Chondrocyte (in vitro differentiated cells): ENCODE results near the gene MSH3. TPM values are rescaled to one million over a fixed set of nuclear protein-coding genes. Genes with fewer than 3 reads are reported as not detected.

Experiments
- DNase-seq: peaks from one replicate; pipeline ENCODE4 v3.0.0; 2021; ENCODE audit warnings: mixed read lengths, low spot score
- H3K27ac Mint-ChIP-seq: one replicate; pipeline ENCODE4 v1.8.0; 2021; ENCODE audit warnings: mild to moderate bottlenecking, moderate library complexity, mixed read lengths; ENCODE audit not compliant: unreplicated experiment
- H3K27me3 Mint-ChIP-seq: 2 replicates; pipeline ENCODE4 v1.8.0; 2021; ENCODE audit warnings: low read depth, mixed read lengths
- H3K36me3 Mint-ChIP-seq: 2 replicates; pipeline ENCODE4 v1.8.0; 2021; ENCODE audit warnings: low read depth, mixed read lengths
- H3K4me1 Mint-ChIP-seq: 2 replicates; pipeline ENCODE4 v1.8.0; 2021; ENCODE audit warnings: low read depth, mild to moderate bottlenecking, mixed read lengths
- H3K4me3 Mint-ChIP-seq: one replicate; pipeline ENCODE4 v1.8.0; 2021; ENCODE audit warnings: mild to moderate bottlenecking, moderate library complexity, mixed read lengths; ENCODE audit not compliant: unreplicated experiment
- H3K9me3 Mint-ChIP-seq: 2 replicates; pipeline ENCODE4 v1.8.0; 2021; ENCODE audit warnings: low read depth, mixed read lengths
- total RNA-seq: library from RNA; stranded (reverse); gene quantifications from 3 replicates; pipeline ENCODE4 v1.2.1, GENCODE V29; 2021
- TF ChIP-seq, protein P1 (sequence below): fragments of 200-600 bp; sonication (generic); IDR thresholded peaks from 2 replicates; pipeline ENCODE4 v1.5.0; 2021; ENCODE audit warnings: antibody characterized with exemption, mild to moderate bottlenecking, moderate library complexity

The MSH3 gene
- total RNA-seq, 1 donor from 2014 or later, result 11.9 TPM

DNA sequence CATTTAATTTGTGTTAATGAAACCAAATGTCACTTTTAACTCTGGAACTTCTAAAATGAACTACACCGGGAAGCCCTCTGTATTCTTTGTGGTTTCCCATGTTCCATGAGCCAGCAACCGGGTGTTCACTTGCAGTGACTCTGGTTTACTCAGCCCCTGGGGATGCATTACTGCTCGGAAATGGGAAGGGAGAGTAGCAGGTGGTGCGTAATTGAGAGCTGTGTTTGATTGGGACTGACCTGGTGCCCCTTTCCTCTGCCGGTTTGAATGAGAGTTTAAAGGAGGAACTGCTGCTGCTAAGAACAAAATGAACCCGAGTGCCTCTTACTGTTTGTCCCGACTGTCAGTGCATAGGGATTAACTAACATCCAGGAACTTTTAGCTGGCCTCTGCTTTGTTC lies 100.4 kb downstream of the MSH3 start:
- no peak overlapping the region for H3K4me3 Mint-ChIP-seq
- no peak for DNase-seq
- peaks cover 4% of the 10 kb centered on the region for H3K36me3 Mint-ChIP-seq
- no peak overlapping the region for H3K27ac Mint-ChIP-seq
- TF ChIP-seq, protein P1, sequence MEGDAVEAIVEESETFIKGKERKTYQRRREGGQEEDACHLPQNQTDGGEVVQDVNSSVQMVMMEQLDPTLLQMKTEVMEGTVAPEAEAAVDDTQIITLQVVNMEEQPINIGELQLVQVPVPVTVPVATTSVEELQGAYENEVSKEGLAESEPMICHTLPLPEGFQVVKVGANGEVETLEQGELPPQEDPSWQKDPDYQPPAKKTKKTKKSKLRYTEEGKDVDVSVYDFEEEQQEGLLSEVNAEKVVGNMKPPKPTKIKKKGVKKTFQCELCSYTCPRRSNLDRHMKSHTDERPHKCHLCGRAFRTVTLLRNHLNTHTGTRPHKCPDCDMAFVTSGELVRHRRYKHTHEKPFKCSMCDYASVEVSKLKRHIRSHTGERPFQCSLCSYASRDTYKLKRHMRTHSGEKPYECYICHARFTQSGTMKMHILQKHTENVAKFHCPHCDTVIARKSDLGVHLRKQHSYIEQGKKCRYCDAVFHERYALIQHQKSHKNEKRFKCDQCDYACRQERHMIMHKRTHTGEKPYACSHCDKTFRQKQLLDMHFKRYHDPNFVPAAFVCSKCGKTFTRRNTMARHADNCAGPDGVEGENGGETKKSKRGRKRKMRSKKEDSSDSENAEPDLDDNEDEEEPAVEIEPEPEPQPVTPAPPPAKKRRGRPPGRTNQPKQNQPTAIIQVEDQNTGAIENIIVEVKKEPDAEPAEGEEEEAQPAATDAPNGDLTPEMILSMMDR, result no peak
- H3K9me3 Mint-ChIP-seq, result no peaks in the 10 kb centered on the region
- H3K27me3 Mint-ChIP-seq, result no peaks in the 10 kb centered on the region
- H3K4me1 Mint-ChIP-seq, result peaks cover 12% of the 10 kb centered on the region

DNA sequence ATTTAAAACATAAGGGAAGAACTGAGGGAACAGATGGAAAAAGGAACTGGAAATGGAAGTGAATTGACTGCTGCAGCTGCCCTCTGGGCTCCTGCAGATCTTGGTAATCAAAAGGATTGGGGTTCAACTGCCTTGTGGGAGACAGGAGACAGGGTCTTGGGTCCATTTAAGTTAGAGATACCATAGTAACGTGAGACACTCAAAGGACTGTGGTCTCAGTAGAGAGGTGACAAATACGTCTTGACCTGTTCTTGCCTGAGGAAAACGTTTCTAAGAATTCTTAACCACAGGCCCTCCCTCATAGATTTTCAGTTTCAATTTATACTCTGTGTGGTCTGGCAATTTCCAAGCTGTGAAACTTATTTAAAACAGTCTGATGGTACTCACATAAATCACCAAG lies 101.2 kb downstream of the MSH3 start:
- Mint-ChIP-seq H3K27me3 (no peaks in the 10 kb centered on the region), H3K36me3 (peaks cover 4% of the 10 kb centered on the region), H3K4me1 (peaks cover 12% of the 10 kb centered on the region), H3K27ac (no peak overlapping the region), H3K9me3 (no peaks in the 10 kb centered on the region), H3K4me3 (no peak overlapping the region)
- DNase-seq, result no peak
- TF ChIP-seq, protein P1, result no peak

DNA sequence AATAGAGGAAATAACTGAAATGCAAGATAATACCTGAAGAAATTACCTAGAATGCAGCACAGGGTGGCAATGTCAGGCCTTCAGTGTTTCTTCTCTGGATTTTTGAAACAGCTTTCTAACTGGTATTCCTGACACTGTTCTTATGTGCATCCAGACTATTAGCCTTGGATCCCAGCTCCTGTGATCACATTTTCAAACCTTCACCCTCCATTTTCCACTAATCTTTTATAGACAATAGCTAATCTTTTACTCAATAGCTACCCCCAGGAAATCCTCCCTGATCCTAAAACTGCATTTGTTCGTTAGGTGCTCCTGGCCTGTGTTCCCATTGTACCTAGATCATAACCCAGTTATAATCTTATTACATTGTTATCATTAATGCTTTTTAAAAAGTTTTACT lies 101.8 kb downstream of the MSH3 start:
- H3K36me3 Mint-ChIP-seq, result peaks cover 4% of the 10 kb centered on the region
- H3K27ac Mint-ChIP-seq, result no peak overlapping the region
- no peak overlapping the region for H3K4me3 Mint-ChIP-seq
- no peak for DNase-seq
- TF ChIP-seq, protein P1, result no peak
- no peaks in the 10 kb centered on the region for H3K9me3 Mint-ChIP-seq
- H3K4me1 Mint-ChIP-seq, result peaks cover 16% of the 10 kb centered on the region
- H3K27me3 Mint-ChIP-seq, result no peaks in the 10 kb centered on the region

GRCh38 chr5:80757290-80757689 lies 102.8 kb downstream of the MSH3 start:
- Mint-ChIP-seq H3K4me1 (peaks cover 19% of the 10 kb centered on the region), H3K9me3 (no peaks in the 10 kb centered on the region)
- TF ChIP-seq, protein P1, result no peak

DNA sequence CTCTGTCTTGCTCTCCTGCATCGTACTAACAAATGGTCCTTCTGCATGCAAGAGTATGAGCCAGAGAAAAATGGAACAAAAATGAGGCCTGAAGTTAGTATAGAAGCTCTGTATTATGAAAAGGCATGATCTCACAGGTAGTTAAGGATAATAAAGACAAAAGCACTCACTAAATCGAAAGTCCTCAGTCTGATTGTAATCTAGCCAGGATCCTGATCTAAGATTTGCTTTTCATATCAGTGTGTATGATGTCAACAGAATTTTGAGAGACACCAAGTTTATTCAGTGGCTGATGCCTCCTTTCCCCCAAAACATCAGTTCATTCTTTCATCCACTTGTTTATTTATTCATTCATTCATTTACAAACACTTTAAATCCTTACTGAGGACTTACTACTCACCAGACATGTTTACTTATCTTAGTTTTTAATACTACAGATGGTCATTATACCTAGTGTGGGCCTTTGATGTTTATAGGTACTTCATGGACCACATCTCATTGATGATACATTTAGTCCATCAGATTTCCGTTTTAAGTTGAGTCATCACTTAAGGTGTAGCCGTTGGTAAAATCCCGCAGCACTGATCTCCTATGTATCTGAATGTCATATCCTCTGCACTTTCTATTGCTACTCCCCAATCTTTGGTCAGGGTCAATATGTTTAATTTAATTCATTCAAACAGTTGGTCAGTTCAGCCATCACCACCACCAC lies 105.6 kb downstream of the MSH3 start:
- H3K27ac Mint-ChIP-seq, result no peak overlapping the region
- H3K4me1 Mint-ChIP-seq, result peaks cover 13% of the 10 kb centered on the region
- no peaks in the 10 kb centered on the region for H3K9me3 Mint-ChIP-seq
- TF ChIP-seq, protein P1, result no peak
- no peaks in the 10 kb centered on the region for H3K27me3 Mint-ChIP-seq
- H3K36me3 Mint-ChIP-seq, result peaks cover 4% of the 10 kb centered on the region
- no peak overlapping the region for H3K4me3 Mint-ChIP-seq
- no peak for DNase-seq

More at GRCh38 chr5:80757290-80757689, 102.8 kb downstream of the MSH3 start:
- DNase-seq, result no peak
- H3K4me3 Mint-ChIP-seq, result no peak overlapping the region
- no peaks in the 10 kb centered on the region for H3K27me3 Mint-ChIP-seq
- peaks cover 4% of the 10 kb centered on the region for H3K36me3 Mint-ChIP-seq
- H3K27ac Mint-ChIP-seq, result no peak overlapping the region
